Pancreas (tissue), 10 donors: ENCODE data around the gene SFT2D2. TPM values are rescaled to one million over a fixed set of nuclear protein-coding genes. Genes with fewer than 3 reads are reported as not detected.
"Not testable (repeated sequence)": the region's sequence is repeated elsewhere in the genome, so short reads cannot be mapped to it uniquely, and the experiment has no call there.

Experiments
- ATAC-seq, 4 donors: fragments of 200-7000 bp; cut with Tn5 transposase; one replicate each; pipeline versions ENCODE4 v1.8.0 to v1.9.1; 2020; ENCODE audit warnings: mild to moderate bottlenecking in 4 of 4, moderate library complexity in 4 of 4
- DNase-seq, 6 donors: peaks; one replicate each; pipeline ENCODE4 v3.0.0-alpha.2; 2020
- FAIRE-seq: peaks from 2 replicates; lab custom pipeline; 2012; peaks lifted over from hg19 to GRCh38; lab: Jason Lieb, UNC
- H3K27ac ChIP-seq, 4 donors: fragments of 200-600 bp; sonication (generic); 1 replicate in 3 of 4; 2 replicates in 1 of 4; pipeline versions ENCODE4 v1.5.0 to v1.8.0; 2020
- H3K27me3 ChIP-seq, 4 donors: fragments of 200-600 bp; one replicate each; pipeline ENCODE4 v1.8.0; 2021
- H3K36me3 ChIP-seq, 3 donors: fragments of 200-600 bp; sonication (generic) in 1 of 3; one replicate each; pipeline versions ENCODE4 v1.5.0 to v1.8.0; 2020 to 2021
- H3K4me1 ChIP-seq, 3 donors: fragments of 200-600 bp; one replicate each; pipeline ENCODE4 v1.8.0; 2021
- H3K4me3 ChIP-seq, 4 donors: fragments of 200-600 bp; sonication (generic) in 2 of 4; one replicate each; pipeline versions ENCODE4 v1.5.0 to v1.8.0; 2020 to 2021
- H3K9me3 ChIP-seq, 4 donors: fragments of 200-600 bp; one replicate each; pipeline ENCODE4 v1.8.0; 2021
- whole genome bisulfite sequencing, 2 donors: extraction: QIAGEN DNeasy Blood & Tissue Kit; methylation state at CpG; one replicate each; pipeline ENCODE4 v1.1.7; 2013; 5-methylcytosine and 5-hydroxymethylcytosine counted together
- intact Hi-C, 3 donors: fragments of 100-400 bp; cut with DNase I; formaldehyde crosslinking; loops; one replicate each; pipeline versions ENCODE4 v1.11.1 to v1.14.2; 2022
- polyA plus RNA-seq, 2 donors: library from polyadenylated mRNA; stranded (reverse); fragments of 200-250 nt; gene quantifications; one replicate each; pipeline ENCODE4 v1.2.3, GENCODE V29; 2013
- total RNA-seq, 6 donors: library from RNA; stranded (reverse); fragmentation: NEBNext Ultra II Directional in 4 of 6; extraction: Animal tissue kit (Norgen Biotek cat#: 25700) in 4 of 6; gene quantifications; one replicate each; pipeline versions ENCODE4 v1.2.1 to v1.2.4, GENCODE V29; 2021 to 2023
- TF ChIP-seq, protein P1 (sequence below), 4 donors: fragments of 200-600 bp; sonication (generic) in 3 of 4; IDR thresholded peaks; one replicate each; pipeline versions ENCODE4 v1.5.0 to v1.8.0; 2021; ENCODE audit warnings: antibody characterized with exemption in 4 of 4
- donor health status: healthy with polysubstance abuse.
- donor health status: DM: no; HTN: no; CAD: no; lungs with moderate emphysema.
- donor health status: DM: no; HTN: no; CAD: no.
- donor health status: control.
- donor health status: control.
- donor health status: Bipolar disorder and iron deficiency.
- donor health status: DM: yes; HTN: yes; CAD: no.
- donor health status: DM: no; HTN: no; CAD: no.
- donor health status: DM: no; HTN: no; CAD: no.
- donor health status: DM: yes; HTN: yes; CAD: no.

SFT2D2 gene
- total and polyA plus RNA-seq, 8 donors: 2.4 to 37.3 (median 17.9) TPM

DNA sequence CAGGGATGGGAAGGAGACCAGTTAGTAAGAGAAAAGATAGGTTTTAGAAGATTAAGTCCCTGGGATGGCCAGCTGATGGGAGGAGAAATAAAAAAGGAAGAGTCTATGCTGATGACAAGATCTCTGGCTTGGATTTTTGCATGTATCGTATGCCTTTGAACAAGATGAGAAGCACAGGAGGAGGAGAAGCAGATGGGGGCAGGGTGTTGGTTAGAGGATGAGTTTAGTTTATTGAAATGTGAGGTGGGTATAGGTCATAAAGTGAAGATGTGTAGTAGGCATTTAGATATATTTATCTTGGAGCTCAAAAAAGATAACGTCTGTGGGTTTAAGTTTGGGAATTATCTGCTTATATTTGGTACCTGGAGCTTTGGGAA, 45.7 kb upstream of the SFT2D2 start:
- Histone ChIP-seq H3K4me3 (peak overlapping the region in 3 of 4 donors; percentile 48 to 58 (median 58)), H3K36me3 (no peaks in the 10 kb centered on the region), H3K27me3 (no peaks in the 10 kb centered on the region), H3K27ac (peak overlapping the region in 1 of 4 donors; percentile 84), H3K9me3 (no peaks in the 10 kb centered on the region), H3K4me1 (peaks cover 0 to 8% (median 0%) of the 10 kb centered on the region in 3 donors)
- DNase-seq (no peak), FAIRE-seq (no peak), ATAC-seq (no peak)
- TF ChIP-seq, protein P1, sequence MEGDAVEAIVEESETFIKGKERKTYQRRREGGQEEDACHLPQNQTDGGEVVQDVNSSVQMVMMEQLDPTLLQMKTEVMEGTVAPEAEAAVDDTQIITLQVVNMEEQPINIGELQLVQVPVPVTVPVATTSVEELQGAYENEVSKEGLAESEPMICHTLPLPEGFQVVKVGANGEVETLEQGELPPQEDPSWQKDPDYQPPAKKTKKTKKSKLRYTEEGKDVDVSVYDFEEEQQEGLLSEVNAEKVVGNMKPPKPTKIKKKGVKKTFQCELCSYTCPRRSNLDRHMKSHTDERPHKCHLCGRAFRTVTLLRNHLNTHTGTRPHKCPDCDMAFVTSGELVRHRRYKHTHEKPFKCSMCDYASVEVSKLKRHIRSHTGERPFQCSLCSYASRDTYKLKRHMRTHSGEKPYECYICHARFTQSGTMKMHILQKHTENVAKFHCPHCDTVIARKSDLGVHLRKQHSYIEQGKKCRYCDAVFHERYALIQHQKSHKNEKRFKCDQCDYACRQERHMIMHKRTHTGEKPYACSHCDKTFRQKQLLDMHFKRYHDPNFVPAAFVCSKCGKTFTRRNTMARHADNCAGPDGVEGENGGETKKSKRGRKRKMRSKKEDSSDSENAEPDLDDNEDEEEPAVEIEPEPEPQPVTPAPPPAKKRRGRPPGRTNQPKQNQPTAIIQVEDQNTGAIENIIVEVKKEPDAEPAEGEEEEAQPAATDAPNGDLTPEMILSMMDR (IDR thresholded peaks at IDR 0.05): no peak
- WGBS, 2 donors: 41 to 46% methylated on average over 2 of the region's 2 CpGs
- intact Hi-C loops: no loop called here

DNA sequence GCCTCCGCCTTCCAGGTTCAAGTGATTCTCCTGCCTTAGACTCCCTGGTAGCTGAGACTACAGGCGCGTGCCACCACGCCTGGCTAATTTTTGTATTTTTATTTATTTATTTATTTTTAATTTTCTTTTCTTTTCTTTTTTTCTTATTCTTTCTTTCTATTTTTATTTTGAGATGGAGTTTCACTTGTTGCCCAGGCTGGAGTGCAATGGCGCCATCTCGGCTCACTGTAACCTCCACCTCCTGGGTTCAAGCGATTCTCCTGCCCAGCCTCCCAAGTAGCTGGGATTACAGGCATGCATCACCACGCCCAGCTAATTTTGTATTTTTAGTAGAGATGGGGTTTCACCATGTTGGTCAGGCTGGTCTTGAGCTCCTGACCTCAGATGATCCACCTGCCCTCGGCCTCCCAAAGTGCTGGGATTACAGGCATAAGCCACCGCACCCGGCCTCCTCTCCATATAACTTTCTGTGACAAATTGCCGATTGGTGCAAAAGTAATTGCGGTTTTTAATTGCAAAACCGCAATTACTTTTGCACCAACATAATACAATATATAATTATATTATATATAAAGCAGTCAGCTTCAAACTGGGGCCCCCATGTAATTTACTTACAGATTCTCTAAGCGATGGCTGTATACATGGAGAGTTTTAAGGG, 44.6 kb upstream of the SFT2D2 start:
- DNase-seq, FAIRE-seq, H3K4me1 ChIP-seq, H3K27ac ChIP-seq, H3K27me3 ChIP-seq, ATAC-seq, H3K36me3 ChIP-seq, intact Hi-C loops, H3K9me3 ChIP-seq, H3K4me3 ChIP-seq: not testable (repeated sequence)
- 95 to 97% methylated on average over 15 of the region's 15 CpGs for WGBS, 2 donors

DNA sequence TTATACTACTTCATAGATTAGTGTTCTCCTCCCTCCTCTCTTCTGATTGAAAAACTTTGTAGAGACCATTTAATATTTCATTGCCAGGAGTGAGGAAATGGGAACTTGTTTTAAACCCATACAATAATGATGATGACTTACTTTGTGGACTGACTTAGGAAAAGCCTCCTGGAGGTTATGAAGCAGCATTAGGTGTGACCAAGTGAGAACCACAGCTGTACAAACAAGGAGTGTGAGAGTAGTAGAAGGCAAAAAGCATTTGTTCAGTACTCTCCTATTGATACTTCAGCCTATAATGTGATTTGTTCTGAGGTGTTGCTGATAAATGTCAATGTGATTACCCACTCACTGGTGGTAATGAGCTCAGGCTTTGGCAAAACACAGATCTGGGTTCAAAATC, 38.6 kb upstream of the SFT2D2 start:
- DNase-seq (no peak), ATAC-seq (peak in 2 of 4 donors; percentile 40 to 45), FAIRE-seq (no peak)
- TF ChIP-seq, protein P1 (IDR thresholded peaks at IDR 0.05): no peak
- no peaks in the 10 kb centered on the region for H3K27me3 ChIP-seq
- no peaks in the 10 kb centered on the region for H3K9me3 ChIP-seq
- peaks cover 0 to 8% (median 3%) of the 10 kb centered on the region in 3 donors for H3K36me3 ChIP-seq
- H3K27ac ChIP-seq: no peak overlapping the region
- H3K4me1 ChIP-seq: no peaks in the 10 kb centered on the region
- intact Hi-C loops: no loop called here
- H3K4me3 ChIP-seq: no peak overlapping the region

DNA sequence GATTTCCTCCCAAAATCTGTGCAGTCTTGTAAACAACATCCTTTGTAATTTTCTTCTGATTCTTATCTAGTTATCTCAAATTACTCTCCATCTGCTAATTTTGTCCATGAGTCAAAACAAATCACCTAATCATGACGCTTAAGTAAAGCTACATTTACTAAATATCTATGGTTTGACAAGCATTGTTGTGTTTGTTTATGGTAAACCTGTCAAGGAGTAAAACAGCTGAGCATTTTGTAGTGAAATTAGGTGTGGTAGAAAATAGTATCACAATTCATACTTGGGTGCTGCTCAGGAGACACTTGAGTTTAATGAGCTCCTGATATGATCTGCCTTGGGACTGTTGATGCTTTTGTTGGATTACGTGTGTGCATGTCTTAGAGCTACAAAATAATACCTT, 35.4 kb upstream of the SFT2D2 start:
- no peak for FAIRE-seq
- H3K9me3 ChIP-seq: no peaks in the 10 kb centered on the region
- no peaks in the 10 kb centered on the region for H3K4me1 ChIP-seq
- no peak for DNase-seq
- no peaks in the 10 kb centered on the region for H3K27me3 ChIP-seq
- ATAC-seq: no peak
- TF ChIP-seq, protein P1 (IDR thresholded peaks at IDR 0.05): no peak
- H3K4me3 ChIP-seq: no peak overlapping the region
- intact Hi-C loops: no loop called here
- H3K36me3 ChIP-seq: peaks cover 0 to 15% (median 8%) of the 10 kb centered on the region in 3 donors
- no peak overlapping the region for H3K27ac ChIP-seq
- 66 to 81% methylated on average over 2 of the region's 2 CpGs for WGBS, 2 donors

DNA sequence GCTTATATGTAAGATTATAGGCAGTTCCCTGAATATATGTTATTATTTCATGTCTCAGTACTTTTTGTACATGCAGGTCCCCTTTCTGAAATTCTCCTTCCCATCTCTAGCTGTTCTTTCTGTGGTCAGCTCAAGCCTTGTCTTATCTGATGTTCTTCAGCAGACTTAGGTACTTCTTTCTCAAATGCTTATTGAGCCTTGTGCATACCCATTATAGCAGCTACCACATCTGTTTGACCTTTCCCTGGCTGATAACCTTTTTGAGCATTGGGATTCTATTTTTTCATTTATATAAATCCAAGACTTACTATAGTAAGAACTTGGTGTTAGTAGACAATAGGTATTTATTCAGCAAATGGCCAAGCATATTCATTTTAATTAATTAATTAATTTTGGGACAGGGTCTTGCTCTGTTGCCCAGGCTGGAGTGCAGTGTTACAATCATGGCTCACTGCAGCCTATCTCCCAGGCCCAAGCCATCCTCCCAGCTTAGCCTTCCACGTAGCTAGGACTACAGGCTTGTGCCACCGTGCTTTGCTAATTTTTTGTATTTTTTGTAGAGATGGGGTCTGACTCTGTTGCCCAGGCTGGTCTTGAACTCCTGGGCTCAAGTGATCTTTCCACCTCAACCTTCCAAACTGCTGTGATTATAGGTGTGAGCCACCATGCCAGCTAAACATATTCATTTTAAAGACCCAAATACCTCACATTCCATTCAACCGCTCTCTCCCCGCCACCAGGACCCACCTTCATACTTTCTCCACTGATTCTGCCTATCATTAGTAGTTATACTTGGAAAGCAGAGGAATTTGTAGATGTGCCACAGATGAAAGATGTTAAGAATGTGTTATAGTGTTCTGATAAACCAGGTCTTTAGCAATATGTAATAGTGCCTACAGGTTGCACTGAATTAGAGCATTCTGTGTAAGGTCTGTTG, 30.3 kb upstream of the SFT2D2 start:
- ATAC-seq (no peak), DNase-seq (no peak), FAIRE-seq (no peak)
- TF ChIP-seq, protein P1 (IDR thresholded peaks at IDR 0.05): no peak
- Histone ChIP-seq H3K4me1 (no peaks in the 10 kb centered on the region), H3K27ac (no peak overlapping the region), H3K27me3 (no peaks in the 10 kb centered on the region), H3K4me3 (no peak overlapping the region), H3K9me3 (no peaks in the 10 kb centered on the region), H3K36me3 (peaks cover 0 to 26% (median 12%) of the 10 kb centered on the region in 3 donors)
- WGBS, 2 donors: 96 to 98% methylated on average over 4 of the region's 4 CpGs
- intact Hi-C loops: no loop called here
